ENCODE measurements around the gene TMEM256.

The TMEM256 gene

DNA sequence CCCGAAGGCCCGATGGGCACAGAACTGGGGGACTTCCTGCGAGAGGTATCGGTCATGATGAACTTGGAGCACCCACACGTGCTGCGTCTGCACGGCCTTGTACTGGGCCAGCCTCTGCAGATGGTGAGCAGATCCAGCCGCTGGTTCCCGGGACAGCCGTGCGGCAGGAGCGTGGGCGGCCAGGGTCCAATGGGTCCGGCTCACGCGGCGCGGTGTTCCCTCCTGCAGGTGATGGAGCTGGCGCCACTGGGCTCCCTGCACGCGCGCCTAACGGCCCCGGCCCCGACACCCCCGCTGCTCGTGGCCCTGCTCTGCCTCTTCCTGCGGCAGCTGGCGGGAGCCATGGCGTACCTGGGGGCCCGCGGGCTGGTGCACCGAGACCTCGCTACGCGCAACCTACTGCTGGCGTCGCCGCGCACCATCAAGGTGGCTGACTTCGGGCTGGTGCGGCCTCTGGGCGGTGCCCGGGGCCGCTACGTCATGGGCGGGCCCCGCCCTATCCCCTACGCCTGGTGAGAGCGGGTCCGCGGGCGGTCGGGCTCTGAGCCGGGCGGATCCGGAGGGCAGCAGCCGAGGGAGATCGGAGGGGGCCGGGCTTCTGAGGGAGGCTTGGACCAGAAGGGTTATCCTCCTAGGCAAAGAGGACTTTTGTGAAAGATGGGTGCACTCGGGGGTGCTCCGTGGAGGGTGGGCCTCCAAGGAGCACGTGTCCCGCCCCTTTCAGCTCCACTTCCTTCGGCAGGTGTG lies 20.0 kb downstream of the TMEM256 start:
- peak; percentile 39 for DNase-seq (ENCODE audit: low read depth)
- TF ChIP-seq CTCF (IDR thresholded peaks at IDR 0.05; ENCODE audit: insufficient read depth, low read depth, low read length, missing control alignments): no peak
- H3K4me3 ChIP-seq (ENCODE audit: low read length): no peak overlapping the region

DNA sequence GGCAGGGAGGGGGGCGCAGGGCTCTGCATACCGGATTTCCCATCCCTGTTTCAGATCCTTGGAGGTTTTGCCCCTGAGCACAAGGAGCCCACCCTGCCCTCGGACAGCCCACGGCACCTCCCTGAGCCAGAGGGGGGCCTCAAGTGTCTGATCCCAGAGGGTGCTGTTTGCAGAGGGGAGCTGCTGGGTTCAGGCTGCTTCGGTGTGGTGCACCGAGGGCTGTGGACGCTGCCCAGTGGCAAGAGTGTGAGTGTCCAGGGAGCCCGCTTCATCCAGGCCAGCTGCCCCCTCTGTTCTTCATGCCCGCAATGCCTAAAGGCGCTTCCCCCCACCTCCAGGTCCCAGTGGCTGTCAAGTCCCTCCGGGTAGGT lies 20.5 kb downstream of the TMEM256 start:
- H3K4me3 ChIP-seq (ENCODE audit: low read length): no peak overlapping the region
- TF ChIP-seq CTCF (IDR thresholded peaks at IDR 0.05; ENCODE audit: insufficient read depth, low read depth, low read length, missing control alignments): no peak
- no peak for DNase-seq (ENCODE audit: low read depth)

GRCh38 chr17:7382901-7383300 lies 21.0 kb downstream of the TMEM256 start:
- no peak overlapping the region for H3K4me3 ChIP-seq (ENCODE audit: low read length)
- no peak for TF ChIP-seq CTCF (IDR thresholded peaks at IDR 0.05; ENCODE audit: insufficient read depth, low read depth, low read length, missing control alignments)
- no peak for DNase-seq (ENCODE audit: low read depth)

- peak within 1 kb of the TSS; percentile 54 for H3K4me3 ChIP-seq (ENCODE audit: low read length)
- peak; percentile 65 for DNase-seq (ENCODE audit: low read depth)
- peak; percentile 26 for TF ChIP-seq CTCF (IDR thresholded peaks at IDR 0.05; ENCODE audit: insufficient read depth, low read depth, low read length, missing control alignments)
These were observed 22.8 kb downstream of the TMEM256 start, which contains the start of gene TNK1 for GRCh38 chr17:7380855-7381683. TSS of gene TNK1 (plus strand) at chr17:7381089. CDS start at chr17:7382927, 1,838 bp downstream.

GRCh38 chr17:7380321-7380720 lies 23.6 kb downstream of the TMEM256 start:
- H3K4me3 ChIP-seq (ENCODE audit: low read length): peak overlapping the region; percentile 54
- DNase-seq (ENCODE audit: low read depth): peak; percentile 46
- no peak for TF ChIP-seq CTCF (IDR thresholded peaks at IDR 0.05; ENCODE audit: insufficient read depth, low read depth, low read length, missing control alignments)

DNA sequence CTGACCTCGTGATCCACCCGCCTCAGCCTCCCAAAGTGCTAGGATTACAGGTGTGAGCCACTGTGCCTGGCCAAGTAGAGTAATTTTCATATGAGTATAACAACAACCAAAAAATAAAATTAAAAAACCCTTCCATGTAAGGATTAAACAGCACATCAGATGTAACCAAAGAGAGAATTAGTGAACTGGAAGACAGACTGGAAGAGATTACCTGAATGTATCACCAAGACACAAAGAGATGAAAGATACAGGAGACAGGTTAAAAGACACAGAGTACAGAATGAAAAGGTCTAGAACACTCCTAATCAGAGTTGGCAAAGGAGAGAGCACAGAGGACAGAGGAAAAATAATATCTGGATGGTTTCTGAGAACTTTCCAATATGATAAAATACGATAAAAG lies 24.8 kb downstream of the TMEM256 start:
- DNase-seq (ENCODE audit: low read depth): no peak
- H3K4me3 ChIP-seq (ENCODE audit: low read length): no peak overlapping the region
- no peak for TF ChIP-seq CTCF (IDR thresholded peaks at IDR 0.05; ENCODE audit: insufficient read depth, low read depth, low read length, missing control alignments)

Measured in epithelial cell of esophagus (primary cell).